ENCODE results near the gene NME8.
"Not testable (repeated sequence)": the region's sequence is repeated elsewhere in the genome, so short reads cannot be mapped to it uniquely, and the experiment has no call there.

DNA sequence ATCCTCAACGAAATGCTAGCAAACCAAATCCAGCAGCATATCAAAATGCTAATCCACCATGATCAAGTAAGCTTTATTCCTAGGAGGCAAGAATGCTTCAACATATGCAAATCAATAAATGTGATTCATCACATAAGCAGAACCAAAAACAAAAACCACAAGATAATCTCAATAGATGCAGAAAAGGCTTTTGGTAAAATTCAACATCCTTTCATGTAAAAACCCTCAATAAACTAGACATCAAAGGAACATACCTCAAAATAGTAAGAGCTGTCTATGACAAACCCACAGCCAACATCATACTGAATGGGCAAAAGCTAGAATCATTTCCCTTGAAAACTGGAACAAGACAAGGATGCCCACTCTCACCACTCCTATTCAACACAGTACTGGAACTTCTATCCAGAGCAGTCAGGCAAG, 36.2 kb upstream of the NME8 start:
- TF ChIP-seq, protein P1, sequence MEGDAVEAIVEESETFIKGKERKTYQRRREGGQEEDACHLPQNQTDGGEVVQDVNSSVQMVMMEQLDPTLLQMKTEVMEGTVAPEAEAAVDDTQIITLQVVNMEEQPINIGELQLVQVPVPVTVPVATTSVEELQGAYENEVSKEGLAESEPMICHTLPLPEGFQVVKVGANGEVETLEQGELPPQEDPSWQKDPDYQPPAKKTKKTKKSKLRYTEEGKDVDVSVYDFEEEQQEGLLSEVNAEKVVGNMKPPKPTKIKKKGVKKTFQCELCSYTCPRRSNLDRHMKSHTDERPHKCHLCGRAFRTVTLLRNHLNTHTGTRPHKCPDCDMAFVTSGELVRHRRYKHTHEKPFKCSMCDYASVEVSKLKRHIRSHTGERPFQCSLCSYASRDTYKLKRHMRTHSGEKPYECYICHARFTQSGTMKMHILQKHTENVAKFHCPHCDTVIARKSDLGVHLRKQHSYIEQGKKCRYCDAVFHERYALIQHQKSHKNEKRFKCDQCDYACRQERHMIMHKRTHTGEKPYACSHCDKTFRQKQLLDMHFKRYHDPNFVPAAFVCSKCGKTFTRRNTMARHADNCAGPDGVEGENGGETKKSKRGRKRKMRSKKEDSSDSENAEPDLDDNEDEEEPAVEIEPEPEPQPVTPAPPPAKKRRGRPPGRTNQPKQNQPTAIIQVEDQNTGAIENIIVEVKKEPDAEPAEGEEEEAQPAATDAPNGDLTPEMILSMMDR (conservative IDR thresholded peaks at IDR 0.05), result not testable (repeated sequence)
- TF ChIP-seq ZFX (IDR thresholded peaks at IDR 0.05), result not testable (repeated sequence)
